Mesenchymal stem cell (in vitro differentiated cells and primary cell): Measurements from ENCODE around the gene HIGD1A.

ENCODE experiments used
- DNase-seq: peaks from one replicate; pipeline ENCODE4 v3.0.0-alpha.2; 2013
- H2AFZ ChIP-seq: one replicate; pipeline ENCODE4 v1.6.1; 2013; ENCODE audit warnings: low read depth, mild to moderate bottlenecking, control low read depth, inconsistent platforms, low read length, moderate library complexity
- H2AK5ac ChIP-seq: 2 replicates; pipeline ENCODE4 v1.6.1; 2013; ENCODE audit warnings: low read length, moderate library complexity, mild to moderate bottlenecking, inconsistent platforms; ENCODE audit not compliant: severe bottlenecking
- H2BK120ac ChIP-seq: one replicate; pipeline ENCODE4 v1.6.1; 2013; ENCODE audit warnings: low read depth, mild to moderate bottlenecking, inconsistent platforms, low read length, moderate library complexity
- H2BK12ac ChIP-seq, 2 experiments: one replicate each; pipeline ENCODE4 v1.6.1; 2013; ENCODE audit warnings: inconsistent platforms in 2 of 2, low read length in 2 of 2, mild to moderate bottlenecking in 2 of 2, moderate library complexity in 2 of 2, control low read depth in 1 of 2
- H2BK15ac ChIP-seq: one replicate; pipeline ENCODE4 v1.6.1; 2013; ENCODE audit warnings: mild to moderate bottlenecking, low read depth, inconsistent platforms; ENCODE audit not compliant: poor library complexity, severe bottlenecking
- H2BK5ac ChIP-seq: 2 replicates; pipeline ENCODE4 v1.6.1; 2013; ENCODE audit warnings: low read depth, mild to moderate bottlenecking, low read length, control low read depth, inconsistent platforms; ENCODE audit not compliant: poor library complexity, severe bottlenecking
- H3K14ac ChIP-seq, 2 experiments: one replicate each; pipeline ENCODE4 v1.6.1; 2013; ENCODE audit warnings: inconsistent platforms in 2 of 2, low read length in 2 of 2, control low read depth in 1 of 2, mild to moderate bottlenecking in 1 of 2, moderate library complexity in 1 of 2
- H3K18ac ChIP-seq, 2 experiments: one replicate each; pipeline ENCODE4 v1.6.1; 2013; ENCODE audit warnings: inconsistent platforms in 2 of 2, low read length in 2 of 2, control low read depth in 1 of 2, low read depth in 1 of 2, mild to moderate bottlenecking in 1 of 2
- H3K23ac ChIP-seq, 2 experiments: one replicate each; pipeline ENCODE4 v1.6.1; 2013; ENCODE audit warnings: inconsistent platforms in 2 of 2, low read length in 2 of 2, mild to moderate bottlenecking in 2 of 2, moderate library complexity in 2 of 2, control low read depth in 1 of 2
- H3K27ac ChIP-seq: 2 replicates; pipeline ENCODE4 v1.5.1; 2013; ENCODE audit warnings: mild to moderate bottlenecking, moderate library complexity, low read length, control low read depth, inconsistent platforms; ENCODE audit not compliant: poor library complexity, severe bottlenecking
- H3K27me3 ChIP-seq, 2 experiments: 2 replicates each; pipeline versions ENCODE4 v1.6.1 to v1.7.0; 2013; ENCODE audit warnings: low read length in 2 of 2, mild to moderate bottlenecking in 2 of 2, moderate library complexity in 2 of 2, control low read depth in 1 of 2, inconsistent platforms in 1 of 2; ENCODE audit not compliant: control insufficient read depth in 1 of 2, insufficient read depth in 1 of 2
- H3K36me3 ChIP-seq, 2 experiments: 2 replicates each; pipeline versions ENCODE4 v1.6.1 to v1.7.0; 2013; ENCODE audit warnings: low read length in 2 of 2, control low read depth in 1 of 2, inconsistent platforms in 1 of 2, low read depth in 1 of 2, mild to moderate bottlenecking in 1 of 2; ENCODE audit not compliant: insufficient read depth in 2 of 2, control insufficient read depth in 1 of 2
- H3K4ac ChIP-seq, 2 experiments: one replicate each; pipeline ENCODE4 v1.6.1; 2013; ENCODE audit warnings: inconsistent platforms in 2 of 2, low read length in 2 of 2, mild to moderate bottlenecking in 2 of 2, moderate library complexity in 2 of 2, control low read depth in 1 of 2, low read depth in 1 of 2
- H3K4me1 ChIP-seq: 2 replicates; pipeline ENCODE4 v1.6.1; 2013; ENCODE audit warnings: low read depth, low read length, control low read depth; ENCODE audit not compliant: control insufficient read depth, insufficient read depth
- H3K4me2 ChIP-seq: 2 replicates; pipeline ENCODE4 v1.6.1; 2013; ENCODE audit warnings: low read length, mild to moderate bottlenecking, inconsistent platforms; ENCODE audit not compliant: poor library complexity, severe bottlenecking
- H3K4me3 ChIP-seq, 2 experiments: 2 replicates each; pipeline versions ENCODE4 v1.5.1 to v1.7.0; 2013; ENCODE audit warnings: low read length in 2 of 2, mild to moderate bottlenecking in 2 of 2, control low read depth in 1 of 2, low read depth in 1 of 2; ENCODE audit not compliant: insufficient read depth in 1 of 2
- H3K79me1 ChIP-seq: replicated peaks from 2 replicates; pipeline ENCODE4 v1.6.1; 2013; ENCODE audit warnings: mild to moderate bottlenecking, control low read depth, low read length, inconsistent platforms; ENCODE audit not compliant: poor library complexity, severe bottlenecking
- H3K9ac ChIP-seq: 2 replicates; pipeline ENCODE4 v1.7.0; 2013; ENCODE audit warnings: mild to moderate bottlenecking, low read length, moderate library complexity
- H3K9me3 ChIP-seq: 2 replicates; pipeline ENCODE4 v1.7.0; 2013; ENCODE audit warnings: mild to moderate bottlenecking, low read length; ENCODE audit not compliant: control insufficient read depth
- H4K8ac ChIP-seq: one replicate; pipeline ENCODE4 v1.6.1; 2013; ENCODE audit warnings: inconsistent platforms, mild to moderate bottlenecking, low read length, moderate library complexity
- H4K91ac ChIP-seq: one replicate; pipeline ENCODE4 v1.6.1; 2013; ENCODE audit warnings: mild to moderate bottlenecking, low read length, inconsistent platforms
- WGBS: methylation state at CpG from one replicate; pipeline ENCODE4 v1.1.7; 2013; ENCODE audit warnings: mixed read lengths; 5-methylcytosine and 5-hydroxymethylcytosine counted together

HIGD1A gene

GRCh38 chr3:42809202-42809601, 4.9 kb upstream of the HIGD1A start, which contains the start of gene ACKR2:
TSS of gene ACKR2 (plus strand) at chr3:42809445. CDS start at chr3:42864503, 55,058 bp downstream.
- WGBS, result 90% methylated on average over 5 of the region's 5 CpGs

DNA sequence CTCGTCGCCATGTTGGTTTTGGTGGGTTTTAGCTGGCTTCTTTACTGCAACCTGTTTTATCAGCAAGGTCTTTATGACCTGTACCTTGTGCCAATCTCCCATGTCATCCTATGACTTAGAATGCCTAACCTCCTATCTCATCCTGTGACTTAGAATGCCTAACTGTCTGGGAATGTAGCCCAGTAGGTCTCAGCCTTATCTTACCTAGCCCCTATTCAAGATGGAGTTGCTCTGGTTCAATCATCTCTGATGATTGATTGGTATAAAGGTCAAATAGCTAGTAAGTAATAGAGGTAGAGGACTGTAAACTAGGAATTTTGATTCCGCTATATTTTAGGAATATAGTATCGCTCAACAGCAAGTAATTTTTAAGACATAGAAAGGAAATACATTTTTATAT, 3.6 kb upstream of the HIGD1A start:
- Histone ChIP-seq H3K9ac (no peak overlapping the region), H3K14ac (no peak overlapping the region), H3K27ac (no peak overlapping the region), H2BK12ac (no peak overlapping the region), H2BK15ac (no peak overlapping the region), H2BK5ac (no peak overlapping the region), H3K18ac (no peak overlapping the region), H3K27me3 (peaks cover 0 to 12% of the 10 kb centered on the region in 2 experiments), H3K4me1 (peaks cover 5% of the 10 kb centered on the region), H4K8ac (no peak overlapping the region), H3K9me3 (no peaks in the 10 kb centered on the region), H3K4me2 (no peak overlapping the region), H3K36me3 (no peaks in the 10 kb centered on the region), H4K91ac (no peak overlapping the region), H2AFZ (no peak overlapping the region), H3K79me1 (no peaks in the 10 kb centered on the region), H3K4ac (no peak overlapping the region), H2AK5ac (no peak overlapping the region), H3K23ac (no peak overlapping the region), H2BK120ac (no peak overlapping the region), H3K4me3 (no peak overlapping the region)
- DNase-seq, result no peak
- WGBS, result 76% methylated on average over 2 of the region's 4 CpGs

More at GRCh38 chr3:42809202-42809601, 4.9 kb upstream of the HIGD1A start, which contains the start of gene ACKR2:
- Histone ChIP-seq H2AFZ (no peak within 1 kb of the TSS), H2BK5ac (no peak within 1 kb of the TSS), H2BK12ac (no peak within 1 kb of the TSS), H4K8ac (no peak within 1 kb of the TSS), H3K79me1 (no peaks in the 10 kb centered on the region), H3K4me3 (no peak within 1 kb of the TSS), H3K27ac (no peak within 1 kb of the TSS), H3K9ac (no peak within 1 kb of the TSS), H3K4ac (no peak within 1 kb of the TSS), H3K36me3 (no peaks in the 10 kb centered on the region), H3K4me2 (no peak within 1 kb of the TSS), H3K27me3 (peaks cover 0 to 12% of the 10 kb centered on the region in 2 experiments), H2AK5ac (no peak within 1 kb of the TSS), H2BK120ac (no peak within 1 kb of the TSS), H3K9me3 (no peaks in the 10 kb centered on the region), H2BK15ac (no peak within 1 kb of the TSS), H3K4me1 (peaks cover 5% of the 10 kb centered on the region), H4K91ac (no peak within 1 kb of the TSS), H3K23ac (no peak within 1 kb of the TSS), H3K14ac (no peak within 1 kb of the TSS), H3K18ac (no peak within 1 kb of the TSS)
- no peak for DNase-seq

- WGBS, result 24% methylated on average over 23 of the region's 23 CpGs
Observed at GRCh38 chr3:42805141-42805821, 991 bp upstream of the HIGD1A start.

GRCh38 chr3:42804831-42805132, 492 bp upstream of the HIGD1A start:
- Histone ChIP-seq H2AFZ (peak overlapping the region; percentile 93), H2BK15ac (no peak overlapping the region), H3K4me1 (peaks cover 5% of the 10 kb centered on the region), H3K36me3 (peaks cover 0 to 11% of the 10 kb centered on the region in 2 experiments), H3K23ac (peak overlapping the region in 1 of 2 experiments; percentile 78), H2BK12ac (peak overlapping the region in 1 of 2 experiments; percentile 95), H3K4me3 (peak overlapping the region; percentile 89 to 98), H3K79me1 (peaks cover 5% of the 10 kb centered on the region), H2BK120ac (peak overlapping the region; percentile 8), H3K4ac (peak overlapping the region; percentile 35 to 73), H3K9ac (peak overlapping the region; percentile 98), H3K14ac (peak overlapping the region in 1 of 2 experiments; percentile 86), H3K27ac (no peak overlapping the region), H3K27me3 (peaks cover 0 to 12% of the 10 kb centered on the region in 2 experiments), H3K4me2 (peak overlapping the region; percentile 99), H3K9me3 (no peaks in the 10 kb centered on the region), H3K18ac (peak overlapping the region; percentile 45 to 91), H2BK5ac (no peak overlapping the region), H4K91ac (no peak overlapping the region), H2AK5ac (no peak overlapping the region), H4K8ac (peak overlapping the region; percentile 71)
- no peak for DNase-seq
- WGBS, result 7% methylated on average over 3 of the region's 13 CpGs

More at GRCh38 chr3:42805141-42805821, 991 bp upstream of the HIGD1A start:
- no peak overlapping the region for H2BK120ac ChIP-seq
- H3K27ac ChIP-seq, result no peak overlapping the region
- peak overlapping the region; percentile 99 for H3K4me2 ChIP-seq
- H4K8ac ChIP-seq, result no peak overlapping the region
- peak overlapping the region; percentile 57 for H2BK15ac ChIP-seq
- H2AFZ ChIP-seq, result no peak overlapping the region
- no peak overlapping the region for H2AK5ac ChIP-seq
- H3K79me1 ChIP-seq, result peaks cover 5% of the 10 kb centered on the region
- peak overlapping the region; percentile 98 for H3K9ac ChIP-seq
- no peak overlapping the region for H2BK5ac ChIP-seq
- H3K18ac ChIP-seq, result no peak overlapping the region
- peak; percentile 34 for DNase-seq
- peaks cover 0 to 12% of the 10 kb centered on the region in 2 experiments for H3K27me3 ChIP-seq
- no peak overlapping the region for H4K91ac ChIP-seq
- H3K23ac ChIP-seq, result peak overlapping the region in 1 of 2 experiments; percentile 9
- H3K14ac ChIP-seq, result no peak overlapping the region
- no peak overlapping the region for H3K4ac ChIP-seq
- H3K4me1 ChIP-seq, result peaks cover 5% of the 10 kb centered on the region
- H3K4me3 ChIP-seq, result peak overlapping the region; percentile 28 to 98
- peaks cover 0 to 11% of the 10 kb centered on the region in 2 experiments for H3K36me3 ChIP-seq
- no peak overlapping the region for H2BK12ac ChIP-seq
- H3K9me3 ChIP-seq, result no peaks in the 10 kb centered on the region
